ENCODE results near the gene PACS1. TPM values are rescaled to one million over a fixed set of nuclear protein-coding genes. Genes with fewer than 3 reads are reported as not detected.

The PACS1 gene
- total RNA-seq, 4 donors from 2014 or later = 32.0 to 62.7 (median 51.8) TPM

- Histone ChIP-seq H3K4me3 (peak overlapping the region; percentile 71 to 87 (median 84)), H3K36me3 (peaks cover 0 to 40% (median 0%) of the 10 kb centered on the region in 3 donors), H3K9me3 (no peaks in the 10 kb centered on the region), H3K27ac (peak overlapping the region; percentile 65 to 87 (median 83)), H3K4me1 (peaks cover 0 to 18% (median 4%) of the 10 kb centered on the region in 4 donors), H3K27me3 (no peaks in the 10 kb centered on the region)
- TF ChIP-seq POLR2A (IDR thresholded peaks at IDR 0.05) (no peak), CTCF (IDR thresholded peaks at IDR 0.05) (peak in 3 of 5 experiments; percentile 6 to 47 (median 24))
- WGBS, 2 donors = 4 to 5% methylated on average over 16 to 18 of the region's 28 CpGs
- DNase-seq (ENCODE audit: low spot score in 2 of 2) = no peak
These were observed 188.4 kb downstream of the PACS1 start for GRCh38 chr11:66258473-66258893.

GRCh38 chr11:66259225-66259624 is 189.2 kb downstream of the PACS1 start:
- WGBS, 2 donors = 95 to 96% methylated on average over 2 of the region's 2 CpGs
- Histone ChIP-seq H3K27me3 (no peaks in the 10 kb centered on the region), H3K4me1 (peaks cover 0 to 18% (median 4%) of the 10 kb centered on the region in 4 donors), H3K36me3 (peaks cover 0 to 47% (median 0%) of the 10 kb centered on the region in 3 donors), H3K4me3 (no peak overlapping the region), H3K27ac (no peak overlapping the region), H3K9me3 (no peaks in the 10 kb centered on the region)
- no peak for TF ChIP-seq POLR2A (IDR thresholded peaks at IDR 0.05)
- TF ChIP-seq EP300 (IDR thresholded peaks at IDR 0.05) = no peak
- TF ChIP-seq CTCF (IDR thresholded peaks at IDR 0.05) = no peak
- DNase-seq (ENCODE audit: low spot score in 2 of 2) = no peak

- Histone ChIP-seq H3K4me1 (peaks cover 0 to 18% (median 4%) of the 10 kb centered on the region in 4 donors), H3K9me3 (no peaks in the 10 kb centered on the region), H3K4me3 (no peak overlapping the region), H3K27ac (no peak overlapping the region), H3K36me3 (peaks cover 0 to 55% (median 0%) of the 10 kb centered on the region in 3 donors), H3K27me3 (no peaks in the 10 kb centered on the region)
- TF ChIP-seq POLR2A (IDR thresholded peaks at IDR 0.05) (no peak), EP300 (IDR thresholded peaks at IDR 0.05) (no peak), CTCF (IDR thresholded peaks at IDR 0.05) (no peak)
- 87 to 92% methylated on average over 4 of the region's 4 CpGs for WGBS, 2 donors
- DNase-seq (ENCODE audit: low spot score in 2 of 2) = no peak
These were observed 189.9 kb downstream of the PACS1 start for GRCh38 chr11:66259956-66260355.

- DNase-seq (ENCODE audit: low spot score in 2 of 2) = no peak
- H3K27ac ChIP-seq = no peak overlapping the region
- 83 to 88% methylated on average over 15 to 16 of the region's 16 CpGs for WGBS, 2 donors
- H3K9me3 ChIP-seq = no peaks in the 10 kb centered on the region
- TF ChIP-seq EP300 (IDR thresholded peaks at IDR 0.05) (no peak), POLR2A (IDR thresholded peaks at IDR 0.05) (no peak), CTCF (IDR thresholded peaks at IDR 0.05) (no peak)
- H3K36me3 ChIP-seq = peaks cover 0 to 68% (median 0%) of the 10 kb centered on the region in 3 donors
- peaks cover 0 to 23% (median 4%) of the 10 kb centered on the region in 4 donors for H3K4me1 ChIP-seq
- no peaks in the 10 kb centered on the region for H3K27me3 ChIP-seq
- no peak overlapping the region for H3K4me3 ChIP-seq
These were observed 191.5 kb downstream of the PACS1 start for GRCh38 chr11:66261578-66261977.

- Histone ChIP-seq H3K36me3 (peaks cover 0 to 68% (median 0%) of the 10 kb centered on the region in 3 donors), H3K27ac (no peak overlapping the region), H3K9me3 (no peaks in the 10 kb centered on the region), H3K27me3 (no peaks in the 10 kb centered on the region), H3K4me1 (peaks cover 0 to 23% (median 10%) of the 10 kb centered on the region in 4 donors), H3K4me3 (no peak overlapping the region)
- DNase-seq (ENCODE audit: low spot score in 2 of 2) = no peak
- 90 to 91% methylated on average over 5 of the region's 5 CpGs for WGBS, 2 donors
- TF ChIP-seq EP300 (IDR thresholded peaks at IDR 0.05) = no peak
- TF ChIP-seq POLR2A (IDR thresholded peaks at IDR 0.05) = no peak
- TF ChIP-seq CTCF (IDR thresholded peaks at IDR 0.05) = no peak
These were observed 192.1 kb downstream of the PACS1 start for GRCh38 chr11:66262191-66262590.
